Astrocyte (in vitro differentiated cells and primary cell): Measurements from ENCODE around the gene PLPP2.
"Not testable (repeated sequence)": the region's sequence is repeated elsewhere in the genome, so short reads cannot be mapped to it uniquely, and the experiment has no call there.

Source experiments
- EZH2 ChIP-seq: IDR thresholded peaks from 2 replicates; pipeline ENCODE4 v1.6.1; 2012; ENCODE audit warnings: mild to moderate bottlenecking, low read length, inconsistent platforms; ENCODE audit not compliant: insufficient read depth
- TF ChIP-seq, protein P1 (sequence below): IDR thresholded peaks from 2 replicates; pipeline ENCODE4 v1.5.1; 2011; ENCODE audit warnings: low read depth, mild to moderate bottlenecking, inconsistent platforms, low read length, moderate library complexity; ENCODE audit not compliant: insufficient read depth

- TF ChIP-seq, protein P1, sequence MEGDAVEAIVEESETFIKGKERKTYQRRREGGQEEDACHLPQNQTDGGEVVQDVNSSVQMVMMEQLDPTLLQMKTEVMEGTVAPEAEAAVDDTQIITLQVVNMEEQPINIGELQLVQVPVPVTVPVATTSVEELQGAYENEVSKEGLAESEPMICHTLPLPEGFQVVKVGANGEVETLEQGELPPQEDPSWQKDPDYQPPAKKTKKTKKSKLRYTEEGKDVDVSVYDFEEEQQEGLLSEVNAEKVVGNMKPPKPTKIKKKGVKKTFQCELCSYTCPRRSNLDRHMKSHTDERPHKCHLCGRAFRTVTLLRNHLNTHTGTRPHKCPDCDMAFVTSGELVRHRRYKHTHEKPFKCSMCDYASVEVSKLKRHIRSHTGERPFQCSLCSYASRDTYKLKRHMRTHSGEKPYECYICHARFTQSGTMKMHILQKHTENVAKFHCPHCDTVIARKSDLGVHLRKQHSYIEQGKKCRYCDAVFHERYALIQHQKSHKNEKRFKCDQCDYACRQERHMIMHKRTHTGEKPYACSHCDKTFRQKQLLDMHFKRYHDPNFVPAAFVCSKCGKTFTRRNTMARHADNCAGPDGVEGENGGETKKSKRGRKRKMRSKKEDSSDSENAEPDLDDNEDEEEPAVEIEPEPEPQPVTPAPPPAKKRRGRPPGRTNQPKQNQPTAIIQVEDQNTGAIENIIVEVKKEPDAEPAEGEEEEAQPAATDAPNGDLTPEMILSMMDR, result not testable (repeated sequence)
- TF ChIP-seq EZH2, result not testable (repeated sequence)
Observed at GRCh38 chr19:270766-271318, 20.4 kb downstream of the PLPP2 start.
